ELR (cell line): Measurements from ENCODE around the gene REPS1.
"Not testable (repeated sequence)": the region's sequence is repeated elsewhere in the genome, so short reads cannot be mapped to it uniquely, and the experiment has no call there.

Experiments
- DNase-seq: peaks from one replicate; pipeline ENCODE4 v3.0.0-alpha.2; 2015; ENCODE audit warnings: low read depth

The REPS1 gene

DNA sequence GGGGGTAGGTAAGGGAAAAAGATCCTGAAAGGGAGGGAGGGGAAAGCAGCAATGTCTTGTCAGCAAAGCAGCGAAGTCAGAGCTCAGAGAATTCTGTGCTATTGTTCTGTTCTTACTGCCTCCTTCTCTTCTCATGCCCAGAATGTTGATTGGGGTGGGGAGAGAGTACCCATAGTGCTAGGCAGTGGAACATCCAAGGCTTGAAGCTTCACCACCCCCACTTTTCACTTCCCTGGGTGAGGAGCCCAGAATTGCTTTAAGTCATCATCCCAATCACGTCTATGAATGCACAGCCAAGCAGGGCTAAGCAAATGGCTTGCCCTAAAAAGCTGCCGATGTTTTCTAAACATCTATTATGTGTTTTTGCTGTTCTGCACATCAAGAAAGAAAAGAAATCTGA, 16.5 kb downstream of the REPS1 start:
- peak; percentile 61 for DNase-seq

DNA sequence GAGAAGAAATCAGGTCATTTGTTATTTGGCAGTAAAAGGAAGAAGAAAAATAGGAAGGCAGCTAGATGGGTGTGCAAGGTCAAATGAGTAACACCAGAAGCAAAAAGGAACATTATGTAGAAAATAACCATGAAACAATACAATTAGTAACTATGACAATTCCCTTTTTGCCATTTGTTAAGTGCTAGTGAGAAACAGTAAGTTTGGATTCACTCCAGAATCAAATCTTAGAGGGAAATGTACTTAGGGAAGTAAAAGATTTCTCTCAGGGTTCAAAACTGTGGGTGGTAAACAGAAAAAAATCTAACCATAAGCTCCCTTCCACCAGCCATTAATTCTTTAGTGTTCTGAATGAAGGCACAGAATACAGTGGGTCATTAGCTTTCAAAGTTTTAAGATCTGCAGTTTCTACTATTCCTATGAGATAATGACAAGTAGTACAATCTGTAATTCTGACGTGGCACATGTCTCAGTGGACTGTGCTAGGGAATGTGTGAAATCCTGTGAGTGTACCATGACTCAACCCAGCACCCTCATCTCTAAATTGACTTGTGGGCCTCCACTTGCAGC, 17.1 kb downstream of the REPS1 start:
- DNase-seq = peak; percentile 97

DNA sequence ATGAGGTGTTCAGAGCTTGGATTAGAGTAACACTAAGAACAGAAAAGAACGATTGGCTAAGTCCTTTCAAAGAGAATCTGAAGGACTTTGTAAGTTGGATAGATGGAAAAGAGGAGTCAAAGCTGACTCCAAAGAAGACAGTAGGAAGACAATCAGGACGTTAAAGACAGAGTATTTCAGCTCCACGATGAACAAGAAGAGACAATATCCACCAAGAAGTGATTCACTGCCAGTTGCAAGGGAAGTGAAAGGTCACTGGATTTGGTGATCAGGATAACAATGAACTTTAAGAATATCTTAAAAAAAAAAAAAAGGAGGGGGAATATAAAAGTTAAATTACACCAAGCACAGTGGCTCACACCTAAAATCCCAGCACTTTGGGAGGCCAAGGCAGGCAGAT, 17.9 kb downstream of the REPS1 start:
- peak; percentile 39 for DNase-seq

DNA sequence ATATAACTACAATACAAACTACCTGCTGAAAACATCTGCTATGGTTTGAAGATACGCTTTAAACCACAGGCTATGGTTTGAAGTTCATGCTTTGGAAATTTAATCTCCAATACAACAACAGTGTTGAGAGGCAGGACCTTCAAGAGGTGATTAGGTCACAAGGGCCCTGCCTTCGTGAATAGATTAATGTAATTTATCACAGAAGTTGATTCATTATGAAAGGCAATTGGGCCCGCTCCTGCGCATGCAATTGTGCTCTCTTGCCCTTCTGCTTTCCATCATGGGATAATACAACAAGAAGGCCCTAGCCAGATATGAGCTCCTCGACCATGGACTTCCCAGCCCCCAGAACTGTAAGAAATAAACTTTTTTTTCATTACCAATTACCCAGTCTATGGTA, 21.2 kb downstream of the REPS1 start:
- DNase-seq = no peak

DNA sequence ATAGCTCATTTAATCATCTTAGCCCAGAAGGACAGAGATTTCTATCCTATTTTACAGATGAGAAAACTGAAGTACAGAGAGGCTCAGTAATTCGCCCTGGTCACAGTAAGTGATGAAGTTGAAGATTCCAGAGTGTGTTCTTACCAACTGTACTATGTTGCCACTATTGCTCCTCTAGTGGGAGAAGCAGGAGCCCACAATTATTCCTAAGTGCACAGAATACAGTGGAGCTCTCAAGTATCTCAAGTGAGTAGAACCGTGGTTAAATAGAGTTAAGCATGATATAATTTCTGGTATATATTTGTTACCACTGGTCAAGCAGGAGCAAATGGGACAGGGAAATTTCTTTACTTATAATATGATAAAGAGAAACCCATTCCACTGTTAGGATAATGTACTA, 22.1 kb downstream of the REPS1 start:
- no peak for DNase-seq

DNA sequence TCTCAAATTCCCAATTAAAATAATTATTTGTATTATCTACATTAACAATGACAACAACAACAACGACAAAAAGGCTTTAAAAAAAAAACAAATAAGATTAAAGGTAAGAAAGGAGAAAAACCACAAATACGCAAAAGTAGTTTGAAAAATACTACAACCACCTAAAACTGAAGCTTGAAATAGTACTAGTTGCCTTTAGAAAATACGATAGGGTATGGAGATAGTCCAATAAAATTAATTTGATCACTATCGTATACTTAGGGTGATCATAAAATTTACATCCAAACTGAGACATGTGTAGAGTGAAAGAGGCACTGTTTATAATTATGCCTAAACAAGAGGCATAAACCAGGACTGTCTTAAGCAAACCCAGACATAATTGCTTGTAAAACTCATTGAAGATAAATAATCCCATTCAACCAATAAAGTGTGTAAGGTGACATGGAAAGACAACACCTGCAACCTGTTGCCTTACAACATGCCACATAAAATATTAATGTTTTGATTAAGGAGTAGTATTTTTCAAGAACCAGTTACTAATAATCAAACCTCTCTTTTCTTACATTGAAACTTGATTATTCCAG, 22.7 kb downstream of the REPS1 start:
- DNase-seq = no peak

DNA sequence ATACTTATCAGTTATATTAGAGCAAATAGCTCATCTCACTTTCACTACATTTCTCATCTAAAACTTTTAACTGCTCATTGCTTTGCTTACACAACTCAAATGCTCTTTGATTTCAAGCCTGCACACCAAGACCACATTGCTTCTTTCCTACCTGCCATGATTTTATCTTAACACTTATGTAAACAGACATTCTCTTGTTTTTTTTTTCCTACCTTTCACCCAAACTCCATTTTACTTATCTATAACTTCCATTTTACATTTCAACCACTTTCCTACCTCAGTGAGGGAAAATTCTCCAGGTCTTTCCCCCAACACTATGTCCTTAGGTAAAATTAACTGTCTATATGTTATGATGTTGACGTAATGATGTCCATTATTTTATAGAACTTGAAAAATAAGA, 24.0 kb downstream of the REPS1 start:
- no peak for DNase-seq

DNA sequence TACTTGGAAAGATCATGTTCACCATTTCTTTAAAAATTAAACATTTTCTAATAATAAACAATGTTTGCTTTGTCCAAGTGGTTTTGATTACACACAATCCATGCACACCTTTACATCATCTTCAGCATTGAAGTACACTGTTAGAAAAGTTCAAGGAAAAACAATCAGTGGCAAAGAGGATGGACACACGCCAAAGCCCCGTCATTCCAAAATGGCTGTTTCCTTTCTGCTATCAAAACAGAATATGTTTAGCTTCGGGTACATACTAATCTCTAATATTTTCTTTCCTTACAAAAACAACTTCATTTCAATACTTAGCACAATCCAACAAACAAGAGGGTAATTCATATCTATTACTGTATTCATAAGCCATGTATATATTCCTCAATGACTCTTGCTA, 24.5 kb downstream of the REPS1 start:
- DNase-seq = no peak

DNA sequence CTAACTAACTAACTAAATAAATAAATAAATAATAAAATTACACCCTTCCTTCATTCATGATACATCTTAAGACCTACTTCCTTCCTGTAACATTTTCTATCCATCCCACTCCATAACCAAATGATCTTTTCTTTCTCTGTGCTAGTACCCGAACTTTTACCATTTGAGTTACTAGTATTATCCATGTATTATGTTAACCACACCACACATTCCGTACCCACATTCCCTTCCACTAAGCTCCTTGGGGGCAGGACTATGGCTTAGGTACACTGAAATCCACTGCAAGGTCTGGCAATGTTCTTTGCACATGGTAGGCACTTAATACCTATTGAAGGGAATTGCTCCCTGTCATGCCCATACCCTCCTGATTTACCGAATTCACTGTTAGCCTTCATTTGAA, 24.9 kb downstream of the REPS1 start:
- no peak for DNase-seq

DNA sequence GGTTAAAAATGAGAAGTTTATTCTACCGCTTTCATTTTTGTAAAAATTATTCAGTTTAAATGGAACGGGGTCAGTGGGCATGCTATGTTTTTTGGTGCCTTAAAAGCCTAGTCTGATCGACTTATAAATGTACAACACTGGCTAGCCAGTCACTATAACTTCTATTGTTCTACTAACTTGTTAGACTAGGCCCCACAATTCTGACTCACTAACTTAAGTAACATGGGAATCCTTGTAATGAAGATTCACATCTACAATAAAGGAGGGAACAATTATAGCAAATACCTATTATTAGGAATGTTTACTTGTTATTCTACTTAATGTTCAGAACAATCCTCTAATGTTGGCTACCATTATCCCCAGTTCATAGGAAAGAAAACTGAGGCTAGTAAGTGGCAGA, 28.5 kb downstream of the REPS1 start:
- DNase-seq = no peak

DNA sequence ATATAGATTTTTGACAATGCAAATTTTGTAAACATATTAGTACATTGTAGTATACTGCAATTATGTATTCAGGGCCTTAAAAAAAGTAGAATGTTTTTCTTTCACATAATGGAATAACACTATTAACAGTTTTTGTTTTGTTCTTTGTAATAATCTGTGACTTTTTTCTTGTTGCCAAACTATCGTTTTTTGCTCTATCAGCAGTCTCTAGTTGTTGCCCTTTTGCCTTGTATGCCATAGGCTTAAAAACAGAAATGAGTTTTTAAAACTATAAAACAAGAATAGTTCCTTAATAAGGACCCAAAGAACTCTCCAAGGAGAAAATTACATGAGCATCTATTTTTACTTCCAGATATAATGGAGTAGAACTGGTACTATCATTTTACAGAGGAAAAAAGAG, 29.5 kb downstream of the REPS1 start:
- DNase-seq = no peak

DNA sequence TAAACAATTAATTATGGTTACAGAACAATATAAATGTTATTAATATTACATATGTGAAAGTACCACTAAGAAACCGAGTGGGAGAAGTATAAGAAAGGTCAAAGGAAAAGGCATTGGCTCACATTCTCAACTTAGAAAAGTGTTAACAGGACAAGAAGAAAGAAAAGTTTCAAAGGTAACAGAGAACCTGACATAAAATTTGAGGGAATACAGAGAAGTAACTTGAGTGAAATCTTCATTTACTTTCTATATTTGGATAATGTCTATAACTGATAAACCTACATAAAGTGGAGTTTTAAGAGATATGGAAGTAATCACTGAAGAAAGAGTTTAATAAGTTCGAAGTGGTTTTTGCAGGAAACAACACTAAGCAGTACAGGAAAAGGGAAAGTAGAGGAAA, 30.1 kb downstream of the REPS1 start:
- DNase-seq = no peak

DNA sequence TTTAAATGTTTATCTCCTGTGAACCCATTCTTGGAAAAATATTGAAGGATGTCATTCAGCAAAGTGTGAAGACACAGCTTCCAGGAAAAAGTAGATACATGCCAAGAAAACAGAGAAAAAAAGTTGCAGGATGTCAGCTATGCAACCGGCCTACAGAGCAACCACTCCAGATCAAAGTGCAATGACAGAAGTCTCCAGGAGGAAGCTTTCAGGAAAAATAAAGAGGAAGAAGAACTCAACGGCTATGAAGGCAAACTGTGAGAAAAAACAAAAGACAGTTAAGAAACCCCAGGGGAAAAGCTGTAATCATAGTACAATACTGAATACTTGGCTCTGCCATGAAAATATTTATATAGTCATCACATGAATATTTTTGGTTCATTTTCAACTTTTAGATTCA, 30.6 kb downstream of the REPS1 start:
- DNase-seq = no peak

DNA sequence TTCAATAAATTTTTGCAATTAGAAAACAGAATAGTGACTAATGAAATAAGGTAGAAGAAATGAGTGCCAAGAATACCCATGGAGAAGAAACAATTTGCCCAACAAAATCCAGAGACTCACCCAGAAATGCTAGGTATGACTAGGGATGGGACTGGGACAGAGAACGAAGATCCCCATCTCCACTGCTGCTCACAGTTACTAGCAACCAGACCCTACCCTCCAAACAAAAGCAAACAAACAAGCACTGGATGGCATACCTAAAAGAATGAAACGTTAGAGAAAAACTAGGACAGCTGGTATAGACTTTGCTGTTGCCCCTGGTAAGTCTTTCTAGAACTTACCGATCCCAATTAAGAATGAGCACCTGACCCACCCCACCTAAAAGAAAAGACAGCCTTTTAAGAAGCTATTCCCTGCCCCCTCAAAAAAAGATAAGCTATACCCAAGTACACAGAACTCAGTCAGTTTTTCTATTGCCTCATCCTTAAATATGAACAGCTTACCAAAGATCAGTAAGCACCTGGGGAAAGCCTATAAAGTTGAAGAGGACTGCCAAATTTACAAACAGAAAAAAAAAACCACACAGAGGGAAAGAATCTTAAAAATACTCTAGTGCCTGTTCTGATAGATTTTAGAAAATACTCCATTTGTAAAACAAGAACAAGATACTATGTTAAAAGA, 31.7 kb downstream of the REPS1 start:
- DNase-seq = no peak

DNA sequence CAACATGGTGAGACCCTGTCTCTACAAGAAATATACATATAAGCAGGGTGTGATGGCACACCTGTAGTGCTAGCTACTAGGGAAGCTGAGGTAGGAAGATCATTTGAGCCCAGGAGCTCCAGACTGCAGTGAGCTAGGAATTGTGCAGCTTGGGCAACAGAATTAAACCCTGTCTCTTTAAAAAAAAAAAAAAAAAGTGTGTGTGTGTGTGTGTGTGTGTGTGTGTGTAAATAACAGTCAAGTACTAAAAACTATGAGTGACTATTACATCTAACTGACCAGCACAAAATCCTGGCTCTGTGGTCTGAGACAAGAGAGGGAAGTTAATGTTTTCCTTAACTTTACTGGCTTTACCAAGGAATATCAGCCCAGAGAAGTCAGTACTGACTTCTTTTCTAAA, 32.8 kb downstream of the REPS1 start:
- DNase-seq = no peak

DNA sequence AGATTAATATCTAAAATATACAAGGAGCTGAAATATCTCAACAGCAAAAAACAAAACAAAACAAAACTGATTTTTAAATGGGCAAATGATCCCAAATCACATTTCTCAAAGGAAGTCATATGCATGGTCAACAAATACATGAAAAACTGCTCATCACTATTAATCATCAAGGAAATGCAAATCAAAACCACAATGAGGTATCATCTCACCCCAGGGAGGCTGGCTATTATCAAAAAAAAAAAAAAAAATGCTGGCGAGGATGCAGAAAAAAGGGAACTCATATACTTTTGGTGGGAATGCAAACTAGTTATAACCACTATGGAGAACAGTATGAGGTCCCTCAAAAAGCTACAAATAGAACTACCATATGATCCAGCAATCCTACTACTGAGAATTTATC, 34.6 kb downstream of the REPS1 start:
- DNase-seq = peak; percentile 86

DNA sequence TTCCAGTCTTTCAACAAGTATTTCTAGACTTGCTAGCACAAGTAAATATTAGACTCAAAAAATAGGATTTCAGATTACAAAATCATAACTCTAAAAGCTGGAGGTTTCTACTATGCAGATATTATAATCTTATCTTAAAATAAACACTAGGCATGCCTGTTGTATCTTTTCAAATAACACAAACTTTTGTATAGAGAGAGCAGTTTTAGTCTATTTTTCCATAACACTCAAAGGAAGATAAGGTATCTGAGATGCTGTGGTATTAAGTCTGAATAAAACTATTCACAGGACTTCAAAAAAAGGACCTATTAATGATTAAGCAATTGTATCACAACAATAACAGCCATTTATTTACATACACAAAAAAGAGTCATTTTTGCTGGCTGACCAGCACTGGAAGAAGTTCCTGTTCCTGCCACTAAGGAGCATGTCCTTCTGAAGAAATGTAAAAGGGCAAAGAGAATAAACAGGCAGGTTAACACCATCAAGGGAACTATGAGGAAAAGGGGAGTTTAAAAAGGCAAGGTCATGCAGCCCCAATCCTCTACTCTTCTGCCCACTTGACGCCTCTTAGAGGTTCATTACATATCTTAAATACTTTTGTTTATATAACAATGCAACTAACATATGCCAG, 39.4 kb downstream of the REPS1 start:
- DNase-seq = no peak

DNA sequence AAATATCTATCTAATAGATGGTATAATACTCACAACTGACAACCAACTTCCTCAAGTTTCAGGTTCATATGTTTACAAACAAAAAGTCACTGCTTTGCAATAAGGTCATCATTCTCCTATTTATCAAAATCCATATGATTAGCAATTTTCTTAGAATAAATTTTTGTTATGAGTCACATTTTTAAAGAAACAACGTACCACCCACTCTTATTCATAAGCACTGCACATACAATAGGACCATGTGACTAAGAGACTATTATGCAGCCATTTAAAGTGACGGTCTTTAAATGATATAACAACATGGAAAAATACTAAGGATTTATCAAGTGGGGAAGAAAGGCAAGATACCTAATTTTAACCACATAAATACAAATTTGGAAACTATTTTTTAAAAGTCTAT, 40.0 kb downstream of the REPS1 start:
- peak; percentile 47 for DNase-seq

DNA sequence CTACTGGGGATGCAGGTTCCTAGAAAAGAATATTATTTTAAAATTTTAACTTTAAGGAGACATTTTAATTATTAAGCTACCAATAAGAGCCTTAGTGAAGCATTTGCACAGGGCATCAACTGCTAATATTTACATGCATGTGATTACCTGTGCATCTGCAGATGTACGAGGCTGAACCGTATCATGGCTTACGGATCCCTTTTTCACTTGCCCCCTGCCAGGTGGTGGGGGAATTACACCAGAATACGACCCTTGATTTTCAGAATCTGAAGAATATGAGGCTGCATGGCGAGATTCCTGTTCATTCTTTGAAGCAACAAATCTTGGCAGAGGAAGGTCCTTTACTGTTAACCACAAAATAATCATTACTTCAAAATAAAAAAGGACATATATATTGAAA, 42.7 kb downstream of the REPS1 start:
- peak; percentile 27 for DNase-seq

DNA sequence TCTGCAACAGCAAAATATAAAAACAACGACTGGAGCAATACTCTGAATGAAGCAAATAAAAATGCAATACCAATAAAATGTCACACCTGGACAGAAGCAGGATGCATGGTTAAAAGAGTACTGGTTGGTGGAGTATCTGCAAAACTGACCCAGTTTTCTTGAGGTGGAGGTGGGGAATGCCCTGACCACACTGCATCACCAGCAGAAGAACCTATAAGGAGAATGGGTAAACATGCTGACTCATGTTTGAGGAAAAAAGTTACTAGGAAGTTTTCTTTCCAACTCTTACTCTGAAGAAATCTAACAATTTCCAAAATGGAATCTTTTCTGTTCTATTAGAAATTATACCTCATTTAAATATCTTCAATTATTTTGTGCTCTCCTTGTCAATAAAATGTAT, 43.6 kb downstream of the REPS1 start:
- DNase-seq = peak; percentile 70

DNA sequence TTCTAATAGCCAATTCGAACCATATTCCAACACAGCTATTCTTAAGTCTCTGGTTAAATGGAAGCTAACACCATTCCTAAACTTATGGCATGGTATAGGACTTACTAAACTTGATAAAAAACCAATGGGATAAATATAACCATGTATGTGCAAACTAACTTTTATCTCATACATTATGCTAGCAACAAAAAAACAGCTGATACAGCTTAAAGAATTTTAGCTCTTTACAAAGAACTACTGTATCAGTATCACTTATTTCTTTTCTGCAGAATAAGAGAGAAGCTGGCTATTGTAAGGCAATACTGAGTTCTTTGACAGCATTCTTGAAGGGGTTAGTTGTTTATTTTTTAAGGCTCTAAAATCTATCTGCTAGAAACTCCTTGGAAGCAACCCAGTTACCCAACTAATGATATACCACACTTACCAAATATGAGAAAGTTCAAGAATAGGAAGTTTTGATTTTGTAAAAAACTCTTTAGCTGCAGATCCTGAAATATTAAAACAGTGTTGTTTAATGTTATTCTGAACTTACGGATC, 44.9 kb downstream of the REPS1 start:
- DNase-seq = no peak

DNA sequence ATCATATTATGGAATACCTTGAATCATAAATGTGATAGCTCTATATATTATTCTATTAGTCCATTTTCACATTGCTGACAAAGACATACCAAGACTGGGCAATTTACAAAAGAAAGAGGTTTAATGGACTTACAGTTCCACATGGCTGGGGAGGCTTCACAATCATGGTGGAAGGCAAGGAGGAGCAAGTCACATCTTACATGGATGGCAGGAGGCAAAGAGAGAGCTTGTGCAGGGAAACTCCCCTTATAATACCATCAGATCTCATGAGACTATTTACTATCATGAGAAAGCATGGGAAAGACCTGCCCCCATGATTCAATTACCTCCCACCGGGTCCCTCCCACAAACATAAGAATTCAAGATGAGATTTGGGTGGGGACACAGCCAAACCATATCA, 51.2 kb downstream of the REPS1 start:
- DNase-seq = not testable (repeated sequence)

DNA sequence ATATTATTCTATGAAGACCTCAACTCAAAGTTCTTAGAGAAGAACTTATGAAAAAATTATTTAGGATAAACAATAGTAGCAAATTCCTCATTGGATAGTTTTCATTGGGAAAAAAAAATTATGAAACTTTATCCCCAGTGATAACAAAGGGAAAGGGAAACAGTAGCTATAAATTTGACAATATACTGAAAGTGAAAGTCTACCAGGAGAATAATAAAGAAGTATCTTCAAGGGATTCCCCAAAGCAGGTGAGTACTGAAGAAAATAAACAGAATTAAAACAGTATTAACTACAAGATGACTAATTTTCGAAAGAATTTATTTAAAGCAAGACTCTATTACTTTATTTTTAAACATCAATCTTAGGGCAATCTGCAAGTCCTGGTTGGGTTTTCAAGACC, 56.4 kb downstream of the REPS1 start:
- DNase-seq = no peak
